ENCODE results near the gene CLIC4. TPM values are rescaled to one million over a fixed set of nuclear protein-coding genes. Genes with fewer than 3 reads are reported as not detected.
A peak's percentile ranks its signal among the peaks of the same experiment; 100 is the strongest.

Gene CLIC4
- total and polyA plus RNA-seq, 11 donors = 111 to 917 (median 387) TPM

DNA sequence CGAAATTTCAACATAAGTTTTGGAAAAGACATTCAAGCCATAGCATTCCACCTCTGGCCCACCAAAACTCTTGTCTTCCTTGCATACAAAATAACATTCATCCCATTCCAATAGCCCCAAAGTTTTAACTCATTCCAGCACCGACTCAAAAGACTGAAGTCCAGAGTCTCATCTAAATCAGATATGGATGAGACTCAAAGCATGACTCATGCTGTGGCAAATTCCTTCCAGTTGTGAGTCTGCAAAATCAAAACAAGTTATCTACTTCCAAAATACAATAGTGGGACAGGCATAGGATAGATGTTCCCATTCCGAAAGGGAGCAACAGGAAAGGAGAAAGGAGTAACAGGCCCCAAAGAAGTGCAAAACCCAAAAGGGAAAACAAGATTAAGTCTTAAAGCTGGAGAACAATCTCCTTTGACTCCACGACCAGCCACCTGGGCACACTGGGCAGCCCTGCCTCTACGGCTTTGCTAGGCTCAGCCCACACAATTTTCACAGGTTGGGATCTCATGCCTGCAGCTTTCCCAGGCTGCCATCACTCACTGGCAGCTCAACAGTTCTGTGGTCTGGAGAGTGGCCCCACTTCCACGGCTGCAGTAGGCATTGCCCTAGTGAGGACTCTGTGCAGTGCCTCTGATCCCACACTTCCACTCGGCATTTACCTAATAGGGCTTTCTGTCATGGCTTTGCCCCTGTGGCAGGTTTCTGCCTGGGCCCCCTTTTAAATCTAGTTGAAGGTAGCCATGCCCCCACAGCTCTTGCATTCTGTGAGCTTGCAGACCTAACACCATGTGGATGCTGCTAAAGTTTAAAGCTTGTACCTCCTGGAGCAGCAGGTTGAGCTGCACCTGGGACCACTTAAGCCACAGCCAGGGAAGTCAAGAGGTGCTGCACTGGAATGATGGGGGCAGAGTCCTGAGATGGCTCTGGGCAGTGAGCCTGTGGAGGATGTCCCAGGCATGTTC is 133.8 kb downstream of the CLIC4 start:
- Histone ChIP-seq H3K27ac (no peak overlapping the region), H3K36me3 (no peaks in the 10 kb centered on the region), H3K4me1 (no peaks in the 10 kb centered on the region), H3K27me3 (peaks cover 0 to 11% (median 0%) of the 10 kb centered on the region in 9 donors), H3K9me3 (peaks cover 0 to 26% (median 9%) of the 10 kb centered on the region in 12 donors), H3K4me3 (no peak overlapping the region)
- no peak for ATAC-seq
- peak in 2 of 5 donors; percentile 6 to 22 for DNase-seq
- intact Hi-C loops (cut with DNase I) = no loop called here
- WGBS, 4 donors = 72 to 81% (median 77%) methylated on average over 7 of the region's 7 CpGs
- TF ChIP-seq POLR2A (IDR thresholded peaks at IDR 0.05) = no peak
- TF ChIP-seq, protein P1, sequence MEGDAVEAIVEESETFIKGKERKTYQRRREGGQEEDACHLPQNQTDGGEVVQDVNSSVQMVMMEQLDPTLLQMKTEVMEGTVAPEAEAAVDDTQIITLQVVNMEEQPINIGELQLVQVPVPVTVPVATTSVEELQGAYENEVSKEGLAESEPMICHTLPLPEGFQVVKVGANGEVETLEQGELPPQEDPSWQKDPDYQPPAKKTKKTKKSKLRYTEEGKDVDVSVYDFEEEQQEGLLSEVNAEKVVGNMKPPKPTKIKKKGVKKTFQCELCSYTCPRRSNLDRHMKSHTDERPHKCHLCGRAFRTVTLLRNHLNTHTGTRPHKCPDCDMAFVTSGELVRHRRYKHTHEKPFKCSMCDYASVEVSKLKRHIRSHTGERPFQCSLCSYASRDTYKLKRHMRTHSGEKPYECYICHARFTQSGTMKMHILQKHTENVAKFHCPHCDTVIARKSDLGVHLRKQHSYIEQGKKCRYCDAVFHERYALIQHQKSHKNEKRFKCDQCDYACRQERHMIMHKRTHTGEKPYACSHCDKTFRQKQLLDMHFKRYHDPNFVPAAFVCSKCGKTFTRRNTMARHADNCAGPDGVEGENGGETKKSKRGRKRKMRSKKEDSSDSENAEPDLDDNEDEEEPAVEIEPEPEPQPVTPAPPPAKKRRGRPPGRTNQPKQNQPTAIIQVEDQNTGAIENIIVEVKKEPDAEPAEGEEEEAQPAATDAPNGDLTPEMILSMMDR (IDR thresholded peaks at IDR 0.05) = no peak

DNA sequence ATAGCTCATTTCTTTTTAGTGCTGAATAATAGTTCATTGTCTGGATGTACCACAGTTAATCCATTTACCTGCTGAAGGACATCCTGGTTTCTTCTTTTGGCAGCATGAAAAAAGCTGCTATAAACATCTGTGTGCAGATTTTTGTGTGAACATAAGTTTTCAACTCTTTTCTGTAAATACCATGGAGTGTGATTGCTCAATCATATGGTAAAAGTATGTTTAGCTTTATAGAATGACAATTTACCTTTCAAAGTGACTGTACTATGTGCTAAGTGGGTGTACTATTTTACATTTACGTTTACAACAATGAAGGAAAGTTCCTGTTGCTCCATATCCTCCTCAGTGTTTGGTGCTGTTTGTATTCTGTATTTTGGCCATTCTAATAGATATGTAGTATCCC is 135.8 kb downstream of the CLIC4 start:
- Histone ChIP-seq H3K4me1 (no peaks in the 10 kb centered on the region), H3K27ac (no peak overlapping the region), H3K36me3 (no peaks in the 10 kb centered on the region), H3K27me3 (peaks cover 0 to 11% (median 0%) of the 10 kb centered on the region in 9 donors), H3K4me3 (no peak overlapping the region), H3K9me3 (peaks cover 0 to 27% (median 9%) of the 10 kb centered on the region in 12 donors)
- TF ChIP-seq POLR2A (IDR thresholded peaks at IDR 0.05) = no peak
- TF ChIP-seq, protein P1 (IDR thresholded peaks at IDR 0.05) = no peak
- DNase-seq (no peak), ATAC-seq (no peak)
- intact Hi-C loops (cut with DNase I) = no loop called here
- WGBS, 4 donors = 23 to 43% (median 35%) methylated on average over 1 of the region's 1 CpG

DNA sequence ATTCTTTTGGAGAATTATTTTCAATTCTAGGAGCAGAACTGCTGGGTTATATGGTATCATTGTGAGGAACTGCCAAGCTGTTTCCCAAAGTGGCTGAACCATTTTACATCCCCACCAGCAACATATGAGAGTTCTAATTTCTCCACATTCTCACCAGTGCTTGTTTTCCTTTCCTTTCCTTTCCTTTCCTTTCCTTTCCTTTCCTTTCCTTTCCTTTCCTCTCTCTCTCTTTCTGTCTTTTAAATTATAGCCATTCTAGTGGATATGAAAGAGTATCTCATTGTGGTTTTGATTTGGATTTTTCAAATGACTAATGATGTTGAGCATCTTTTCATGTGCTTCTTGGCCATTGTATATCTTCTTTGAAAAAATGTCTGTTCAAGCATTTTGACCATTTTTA is 139.5 kb downstream of the CLIC4 start:
- DNase-seq = no peak

DNA sequence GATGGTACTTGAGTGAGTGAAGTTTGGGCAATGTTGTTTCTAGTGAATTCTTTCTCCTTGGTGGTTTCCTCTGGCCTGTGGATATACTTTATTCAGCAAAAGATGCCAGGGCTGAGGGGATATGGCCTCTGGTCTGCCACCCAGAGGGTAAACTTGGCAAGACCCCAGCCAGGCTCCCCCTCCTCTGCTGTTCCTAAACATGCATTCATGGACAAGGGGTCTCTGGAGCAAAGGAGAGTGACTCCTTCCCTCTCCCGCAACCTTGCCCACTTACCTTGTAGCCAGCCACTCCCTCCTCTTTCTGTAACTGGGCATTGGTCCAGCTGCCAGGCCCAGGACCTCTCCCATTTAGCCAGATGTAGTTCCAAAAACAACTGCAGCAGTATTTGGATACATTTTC is 141.0 kb downstream of the CLIC4 start:
- Histone ChIP-seq H3K9me3 (peaks cover 0 to 24% (median 9%) of the 10 kb centered on the region in 12 donors), H3K4me3 (no peak overlapping the region), H3K27me3 (peaks cover 0 to 11% (median 0%) of the 10 kb centered on the region in 9 donors), H3K4me1 (no peaks in the 10 kb centered on the region), H3K36me3 (no peaks in the 10 kb centered on the region), H3K27ac (no peak overlapping the region)
- DNase-seq (peak in 1 of 5 donors; percentile 7), ATAC-seq (no peak)
- WGBS, 4 donors = 71 to 100% (median 88%) methylated on average over 1 of the region's 1 CpG
- TF ChIP-seq, protein P1 (IDR thresholded peaks at IDR 0.05) = no peak
- TF ChIP-seq POLR2A (IDR thresholded peaks at IDR 0.05) = no peak
- intact Hi-C loops (cut with DNase I) = no loop called here

More for the DNA sequence above, 139.5 kb downstream of the CLIC4 start:
- TF ChIP-seq, protein P1 (IDR thresholded peaks at IDR 0.05) = no peak
- no peak for TF ChIP-seq POLR2A (IDR thresholded peaks at IDR 0.05)
- peaks cover 0 to 10% (median 0%) of the 10 kb centered on the region in 9 donors for H3K27me3 ChIP-seq
- no peaks in the 10 kb centered on the region for H3K4me1 ChIP-seq
- peaks cover 0 to 27% (median 9%) of the 10 kb centered on the region in 12 donors for H3K9me3 ChIP-seq
- no peak overlapping the region for H3K4me3 ChIP-seq
- intact Hi-C loops (cut with DNase I) = no loop called here
- no peaks in the 10 kb centered on the region for H3K36me3 ChIP-seq
- no peak overlapping the region for H3K27ac ChIP-seq
- ATAC-seq = no peak
